GM12892 (cell line): Measurements from ENCODE around the gene DGKB.

Source experiments
- POLR2A ChIP-seq: IDR thresholded peaks from 2 replicates; pipeline ENCODE4 v1.6.1; 2011; ENCODE audit warnings: low read depth, low read length, control low read depth
- POLR2AphosphoS5 ChIP-seq: IDR thresholded peaks from 2 replicates; pipeline ENCODE4 v1.6.1; 2011; ENCODE audit warnings: low read depth, low read length, control low read depth
- TAF1 ChIP-seq: IDR thresholded peaks from 2 replicates; pipeline ENCODE4 v1.6.1; 2011; ENCODE audit warnings: low read depth, mild to moderate bottlenecking, control low read depth, low read length, borderline replicate concordance

DNA sequence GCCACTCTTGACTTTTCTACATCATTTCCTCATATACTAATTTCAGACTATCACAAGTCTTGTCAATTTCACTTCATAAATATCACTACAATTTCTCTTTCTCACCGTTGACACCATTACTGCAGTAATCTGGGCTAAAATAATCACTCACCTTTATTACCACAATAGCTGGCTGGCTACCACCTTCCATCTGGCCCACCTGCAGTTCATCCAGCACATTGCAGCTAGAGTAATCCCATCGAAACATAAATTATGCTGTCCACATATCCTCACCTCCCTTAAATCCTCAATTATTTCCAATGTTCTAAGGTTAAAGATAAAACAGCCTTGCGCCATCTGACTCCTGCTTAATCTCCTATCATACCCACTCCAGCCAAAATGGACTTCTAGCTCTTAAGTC lies 16.0 kb downstream of the DGKB start:
- TF ChIP-seq POLR2A (no peak), POLR2AphosphoS5 (no peak), TAF1 (no peak)
